GM19438 (cell line): Measurements from ENCODE around the gene DNAJC5.

ENCODE experiments used
- ATAC-seq: cut with Tn5 transposase; IDR thresholded peaks from one replicate; pipeline ENCODE4 v1.9.1; 2021; ENCODE audit warnings: low read depth; ENCODE audit not compliant: unreplicated experiment

Gene DNAJC5

DNA sequence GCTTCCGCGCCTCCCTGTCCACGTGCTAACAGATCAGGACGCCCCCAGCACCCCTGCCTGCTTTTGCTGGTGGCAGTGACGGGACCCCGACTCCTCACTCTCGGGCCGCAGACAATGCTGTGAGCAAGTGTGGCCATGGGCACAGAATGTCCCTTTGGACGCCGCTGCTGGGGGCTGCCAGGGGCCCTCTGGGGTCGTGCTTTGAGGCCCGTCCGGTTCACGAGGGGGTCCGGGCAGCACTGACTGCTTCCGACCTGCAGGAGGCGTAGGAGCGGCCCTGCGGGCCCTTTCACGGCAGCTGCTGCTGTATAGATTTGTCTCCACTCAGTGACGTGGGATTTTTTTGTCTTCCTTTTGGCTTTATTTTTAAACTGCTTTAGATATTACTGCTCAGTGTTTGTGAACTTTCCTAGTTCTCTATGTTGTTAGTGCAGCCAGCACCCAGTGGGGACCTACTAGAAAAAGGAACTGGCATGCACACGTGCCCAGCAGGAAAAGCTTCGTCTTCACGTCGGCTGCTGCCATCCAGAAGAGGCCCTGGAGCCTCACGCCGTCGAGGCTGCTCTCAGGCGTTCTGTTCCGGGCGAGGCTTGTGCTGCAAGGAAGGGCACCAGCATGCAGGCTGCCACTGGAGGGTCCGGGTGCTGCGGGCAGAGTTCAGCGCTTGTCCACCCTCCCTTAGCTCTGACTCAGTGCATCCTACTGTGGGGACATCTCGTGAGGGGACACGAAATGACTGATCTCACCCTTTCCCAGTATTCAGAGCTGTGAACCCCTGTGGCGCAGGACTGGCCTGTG is 39.5 kb downstream of the DNAJC5 start:
- ATAC-seq, result no peak

DNA sequence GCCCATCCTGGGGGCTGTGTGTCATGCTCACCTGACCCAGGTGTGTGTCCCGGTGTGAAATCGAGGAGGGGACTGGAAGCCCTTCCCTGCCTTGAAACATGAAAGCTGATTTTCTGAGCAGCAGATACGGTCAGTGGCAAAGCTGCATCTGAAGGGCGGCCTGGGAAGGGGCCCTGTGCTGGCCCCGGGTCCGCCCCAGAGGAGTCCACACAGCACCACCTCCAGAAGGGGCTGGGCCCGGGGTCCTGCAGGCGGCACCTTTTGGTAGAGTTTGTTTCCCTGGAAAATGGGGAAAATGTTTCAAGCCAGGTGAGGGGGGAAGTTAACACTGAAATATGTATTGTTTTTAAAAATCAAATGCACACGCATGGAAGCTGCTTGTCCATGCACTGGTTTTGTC is 40.5 kb downstream of the DNAJC5 start:
- ATAC-seq, result no peak

GRCh38 chr20:63937596-63937995 is 42.7 kb downstream of the DNAJC5 start:
- no peak for ATAC-seq

GRCh38 chr20:63939061-63939935 is 44.4 kb downstream of the DNAJC5 start:
- no peak for ATAC-seq

- ATAC-seq, result no peak
Measured at GRCh38 chr20:63940071-63940471, 45.1 kb downstream of the DNAJC5 start.

- ATAC-seq, result no peak
Measured at GRCh38 chr20:63940472-63941266, 45.7 kb downstream of the DNAJC5 start.

DNA sequence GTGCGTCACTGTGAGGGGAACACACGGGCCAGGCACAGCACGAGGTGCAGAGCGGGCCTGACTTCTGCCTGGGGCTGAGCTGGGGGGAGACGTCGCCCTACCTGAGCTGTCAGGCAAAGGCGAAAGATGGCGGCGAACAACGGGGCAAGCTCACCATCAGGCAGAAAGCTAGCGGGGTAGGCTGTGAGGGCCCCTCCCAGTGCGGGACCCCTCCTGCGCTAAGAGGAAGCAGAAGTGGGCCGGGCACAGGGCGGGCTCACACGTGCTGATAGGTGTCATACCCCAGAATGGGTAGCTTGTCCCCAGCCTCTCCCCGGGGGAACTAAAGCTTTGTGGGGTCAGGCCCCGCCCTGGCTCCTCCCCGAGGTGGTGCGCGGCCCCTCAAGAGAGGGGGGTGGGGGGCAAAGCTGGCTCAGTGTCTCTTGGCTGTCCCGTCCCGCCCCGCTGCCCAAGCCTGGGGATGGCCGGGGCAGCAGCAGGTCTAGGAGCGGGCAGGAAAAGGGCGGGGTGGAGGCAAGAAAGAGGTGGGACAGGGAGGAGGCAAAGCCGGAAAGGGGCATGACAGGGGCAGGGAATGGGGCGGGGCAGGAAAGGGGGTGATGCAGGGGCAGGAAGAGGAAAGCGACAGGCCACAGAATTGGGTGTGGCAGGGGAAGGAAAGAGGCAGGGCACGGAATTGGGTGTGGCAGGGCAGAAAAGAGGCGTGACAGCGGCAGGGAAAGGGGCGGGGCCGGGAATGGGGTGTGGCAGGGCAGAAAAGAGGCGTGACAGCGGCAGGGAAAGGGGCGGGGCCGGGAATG is 46.6 kb downstream of the DNAJC5 start:
- ATAC-seq, result no peak

- ATAC-seq, result no peak
Measured at GRCh38 chr20:63942250-63942951, 47.5 kb downstream of the DNAJC5 start.

DNA sequence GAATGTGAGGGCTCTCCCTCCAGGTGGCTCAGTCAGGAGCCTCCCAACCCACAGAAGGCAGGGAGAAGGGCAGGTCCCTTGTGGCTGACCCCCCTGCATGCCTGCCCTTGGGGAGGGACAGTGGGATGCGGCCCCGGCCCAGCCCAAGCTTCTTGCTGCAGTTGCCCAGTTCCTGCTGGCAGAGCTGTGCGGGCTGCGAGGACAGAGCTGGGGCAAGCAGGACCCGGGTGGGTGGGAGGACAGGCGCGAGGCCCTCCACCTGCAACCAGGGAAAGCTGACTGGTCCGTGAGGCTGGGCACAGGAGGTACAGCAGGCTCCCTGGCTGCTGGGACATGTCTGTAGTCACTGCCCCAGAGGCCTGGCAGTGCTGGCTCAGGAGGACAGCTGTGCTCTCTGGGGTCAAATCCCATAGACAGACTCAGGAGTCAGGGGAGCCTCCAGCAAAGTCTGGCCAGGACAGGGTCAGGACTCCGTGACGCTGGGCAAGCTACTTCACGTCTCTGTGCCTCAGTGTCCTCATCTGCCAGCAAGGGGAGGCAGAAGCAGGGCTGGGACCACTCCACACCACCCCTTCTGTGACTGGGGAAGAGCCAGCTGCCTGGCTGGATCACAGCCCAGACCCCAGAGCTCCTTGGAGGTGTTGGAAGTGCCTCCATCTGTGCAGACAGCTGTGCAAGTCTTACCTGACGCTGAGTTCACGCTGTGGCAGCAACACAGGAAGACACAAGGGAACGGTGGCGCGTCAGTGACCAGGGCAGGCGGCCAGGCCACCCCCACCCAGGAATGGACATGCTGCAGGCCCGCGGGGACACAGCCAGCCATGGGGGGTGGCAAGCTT is 48.3 kb downstream of the DNAJC5 start:
- no peak for ATAC-seq

DNA sequence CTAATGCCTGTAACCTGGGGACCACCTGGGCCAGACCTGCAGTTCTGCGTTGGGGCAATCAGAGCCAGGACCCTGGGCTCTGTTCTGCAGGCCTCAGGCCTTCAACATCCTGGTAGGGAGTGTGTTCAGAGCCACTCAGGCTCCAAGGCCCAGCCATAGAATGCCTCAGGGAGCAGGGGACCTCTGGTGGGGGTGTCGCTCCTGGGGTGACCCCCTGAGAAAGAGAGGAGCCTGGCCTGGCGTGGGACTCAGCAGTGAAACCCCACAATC is 48.8 kb downstream of the DNAJC5 start:
- no peak for ATAC-seq

GRCh38 chr20:63944078-63944941 is 49.4 kb downstream of the DNAJC5 start:
- ATAC-seq, result no peak

- no peak for ATAC-seq
Measured at GRCh38 chr20:63945031-63945658, 50.2 kb downstream of the DNAJC5 start.

GRCh38 chr20:63945921-63946920 is 51.3 kb downstream of the DNAJC5 start:
- ATAC-seq, result no peak

GRCh38 chr20:63946986-63947637 is 52.2 kb downstream of the DNAJC5 start:
- no peak for ATAC-seq

GRCh38 chr20:63947638-63948456 is 52.9 kb downstream of the DNAJC5 start:
- ATAC-seq, result no peak
